Measurements from ENCODE around the gene NECAB2. TPM values are rescaled to one million over a fixed set of nuclear protein-coding genes. Genes with fewer than 3 reads are reported as not detected.

NECAB2 gene
- total RNA-seq, 4 donors from 2014 or later = not detected

GRCh38 chr16:84043486-84044117 lies 75.6 kb downstream of the NECAB2 start:
- intact Hi-C loops (cut with DNase I) = no loop called here
- DNase-seq (ENCODE audit: extremely low spot score) = no peak
- Histone ChIP-seq H3K27me3 (peaks cover 0 to 20% (median 0%) of the 10 kb centered on the region in 4 donors), H3K4me3 (no peak overlapping the region), H3K36me3 (peaks cover 0 to 8% (median 4%) of the 10 kb centered on the region in 4 donors), H3K27ac (replicated peaks in 1 of 4) (no peak overlapping the region), H3K9me3 (no peaks in the 10 kb centered on the region), H3K4me1 (peaks cover 0 to 4% (median 0%) of the 10 kb centered on the region in 4 donors)
- no peak for TF ChIP-seq CTCF (IDR thresholded peaks at IDR 0.05)
- no peak for TF ChIP-seq POLR2A (IDR thresholded peaks at IDR 0.05; ENCODE audit: low read depth)
- TF ChIP-seq EP300 (IDR thresholded peaks at IDR 0.05) = no peak
- no peak for TF ChIP-seq POLR2AphosphoS5 (IDR thresholded peaks at IDR 0.05)
- WGBS = 75% methylated on average over 15 of the region's 18 CpGs

- 62% methylated on average over 5 of the region's 5 CpGs for WGBS
- intact Hi-C loops (cut with DNase I) = no loop called here
- H3K4me3 ChIP-seq = no peak overlapping the region
Observed at GRCh38 chr16:84044118-84044488, 76.1 kb downstream of the NECAB2 start.

GRCh38 chr16:84045001-84045817 lies 77.2 kb downstream of the NECAB2 start:
- intact Hi-C loops (cut with DNase I) = no loop called here
- DNase-seq (ENCODE audit: extremely low spot score) = no peak
- WGBS = 68% methylated on average over 15 of the region's 36 CpGs

More at GRCh38 chr16:84044118-84044488, 76.1 kb downstream of the NECAB2 start:
- Histone ChIP-seq H3K36me3 (peaks cover 0 to 12% (median 7%) of the 10 kb centered on the region in 4 donors), H3K9me3 (no peaks in the 10 kb centered on the region), H3K27me3 (peaks cover 0 to 20% (median 0%) of the 10 kb centered on the region in 4 donors), H3K4me1 (peaks cover 0 to 4% (median under 1%) of the 10 kb centered on the region in 4 donors), H3K27ac (replicated peaks in 1 of 4) (no peak overlapping the region)
- no peak for DNase-seq (ENCODE audit: extremely low spot score)
- TF ChIP-seq CTCF (IDR thresholded peaks at IDR 0.05) (peak in 2 of 3 experiments; percentile 13 to 29), POLR2AphosphoS5 (IDR thresholded peaks at IDR 0.05) (no peak)

GRCh38 chr16:84045818-84046470 lies 77.9 kb downstream of the NECAB2 start:
- no peak for DNase-seq (ENCODE audit: extremely low spot score)
- WGBS = 93% methylated on average over 18 of the region's 19 CpGs
- Histone ChIP-seq H3K27me3 (peaks cover 0 to 19% (median 0%) of the 10 kb centered on the region in 4 donors), H3K9me3 (no peaks in the 10 kb centered on the region), H3K4me1 (peaks cover 0 to 4% (median 1%) of the 10 kb centered on the region in 4 donors), H3K27ac (replicated peaks in 1 of 4) (no peak overlapping the region), H3K36me3 (peaks cover 0 to 29% (median 22%) of the 10 kb centered on the region in 4 donors), H3K4me3 (no peak overlapping the region)
- intact Hi-C loops (cut with DNase I) = no loop called here
- TF ChIP-seq POLR2A (IDR thresholded peaks at IDR 0.05; ENCODE audit: low read depth) (no peak), CTCF (IDR thresholded peaks at IDR 0.05) (no peak), EP300 (IDR thresholded peaks at IDR 0.05) (no peak), POLR2AphosphoS5 (IDR thresholded peaks at IDR 0.05) (no peak)

More at GRCh38 chr16:84045001-84045817, 77.2 kb downstream of the NECAB2 start:
- H3K4me1 ChIP-seq = peaks cover 0 to 4% (median 1%) of the 10 kb centered on the region in 4 donors
- no peaks in the 10 kb centered on the region for H3K9me3 ChIP-seq
- H3K4me3 ChIP-seq = no peak overlapping the region
- peaks cover 0 to 20% (median 0%) of the 10 kb centered on the region in 4 donors for H3K27me3 ChIP-seq
- H3K36me3 ChIP-seq = peaks cover 0 to 23% (median 18%) of the 10 kb centered on the region in 4 donors
- no peak for TF ChIP-seq POLR2A (IDR thresholded peaks at IDR 0.05; ENCODE audit: low read depth)
- TF ChIP-seq EP300 (IDR thresholded peaks at IDR 0.05) = no peak
- TF ChIP-seq CTCF (IDR thresholded peaks at IDR 0.05) = no peak
- TF ChIP-seq POLR2AphosphoS5 (IDR thresholded peaks at IDR 0.05) = no peak
- H3K27ac ChIP-seq (replicated peaks in 1 of 4) = no peak overlapping the region
